HL-60 (cell line): ENCODE results near the gene STH.

Experiments used
- CTCF ChIP-seq: IDR thresholded peaks from one replicate; pipeline ENCODE4 v1.5.1; 2011; ENCODE audit warnings: low read length, control low read depth, inconsistent platforms; ENCODE audit not compliant: insufficient read depth
- GABPA ChIP-seq: IDR thresholded peaks from 2 replicates; pipeline ENCODE4 v1.6.1; 2012; ENCODE audit warnings: low read depth
- POLR2AphosphoS5 ChIP-seq: IDR thresholded peaks from 2 replicates; pipeline ENCODE4 v1.6.1; 2012; ENCODE audit warnings: low read depth
- SPI1 ChIP-seq: IDR thresholded peaks from 2 replicates; pipeline ENCODE4 v1.6.1; 2012; ENCODE audit warnings: low read depth, mild to moderate bottlenecking, borderline replicate concordance
- TF ChIP-seq, protein P1 (sequence below): IDR thresholded peaks from 2 replicates; pipeline ENCODE4 v1.6.1; 2012; ENCODE audit warnings: low read depth; ENCODE audit not compliant: insufficient replicate concordance

DNA sequence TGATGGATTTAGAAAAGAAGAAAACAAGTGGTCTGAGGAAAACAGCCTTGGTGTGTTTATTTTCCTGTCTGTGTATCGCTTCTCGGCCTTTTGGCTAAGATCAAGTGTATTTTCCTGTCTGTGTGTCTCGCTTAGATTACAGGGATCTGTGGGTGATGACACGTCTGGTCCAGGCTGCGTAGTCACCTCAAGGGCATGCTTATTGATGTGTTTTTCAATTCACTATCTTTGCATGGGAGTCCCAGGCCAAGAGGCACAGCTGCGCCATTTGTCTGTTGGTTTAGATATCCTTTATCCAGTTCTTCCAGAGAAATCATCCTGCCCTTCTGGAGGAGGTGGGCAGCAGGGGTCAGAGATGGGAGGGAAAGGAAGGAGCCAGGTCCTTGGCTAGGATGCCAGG, 47.1 kb upstream of the STH start:
- TF ChIP-seq CTCF (no peak), POLR2AphosphoS5 (no peak), GABPA (no peak), SPI1 (no peak)
- TF ChIP-seq, protein P1, sequence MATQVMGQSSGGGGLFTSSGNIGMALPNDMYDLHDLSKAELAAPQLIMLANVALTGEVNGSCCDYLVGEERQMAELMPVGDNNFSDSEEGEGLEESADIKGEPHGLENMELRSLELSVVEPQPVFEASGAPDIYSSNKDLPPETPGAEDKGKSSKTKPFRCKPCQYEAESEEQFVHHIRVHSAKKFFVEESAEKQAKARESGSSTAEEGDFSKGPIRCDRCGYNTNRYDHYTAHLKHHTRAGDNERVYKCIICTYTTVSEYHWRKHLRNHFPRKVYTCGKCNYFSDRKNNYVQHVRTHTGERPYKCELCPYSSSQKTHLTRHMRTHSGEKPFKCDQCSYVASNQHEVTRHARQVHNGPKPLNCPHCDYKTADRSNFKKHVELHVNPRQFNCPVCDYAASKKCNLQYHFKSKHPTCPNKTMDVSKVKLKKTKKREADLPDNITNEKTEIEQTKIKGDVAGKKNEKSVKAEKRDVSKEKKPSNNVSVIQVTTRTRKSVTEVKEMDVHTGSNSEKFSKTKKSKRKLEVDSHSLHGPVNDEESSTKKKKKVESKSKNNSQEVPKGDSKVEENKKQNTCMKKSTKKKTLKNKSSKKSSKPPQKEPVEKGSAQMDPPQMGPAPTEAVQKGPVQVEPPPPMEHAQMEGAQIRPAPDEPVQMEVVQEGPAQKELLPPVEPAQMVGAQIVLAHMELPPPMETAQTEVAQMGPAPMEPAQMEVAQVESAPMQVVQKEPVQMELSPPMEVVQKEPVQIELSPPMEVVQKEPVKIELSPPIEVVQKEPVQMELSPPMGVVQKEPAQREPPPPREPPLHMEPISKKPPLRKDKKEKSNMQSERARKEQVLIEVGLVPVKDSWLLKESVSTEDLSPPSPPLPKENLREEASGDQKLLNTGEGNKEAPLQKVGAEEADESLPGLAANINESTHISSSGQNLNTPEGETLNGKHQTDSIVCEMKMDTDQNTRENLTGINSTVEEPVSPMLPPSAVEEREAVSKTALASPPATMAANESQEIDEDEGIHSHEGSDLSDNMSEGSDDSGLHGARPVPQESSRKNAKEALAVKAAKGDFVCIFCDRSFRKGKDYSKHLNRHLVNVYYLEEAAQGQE: no peak
